AML-193 (cell line): ENCODE data around the gene TMX3.

ENCODE experiments used
- DNase-seq, 2 experiments: peaks; one replicate each; lab custom pipeline; 2025; lab: John Stamatoyannopoulos, UW

The TMX3 gene

GRCh38 chr18:68713131-68713530, 1.8 kb downstream of the TMX3 start:
- no peak for DNase-seq

- DNase-seq = no peak
These were observed 7.3 kb downstream of the TMX3 start for GRCh38 chr18:68707646-68708045.

GRCh38 chr18:68705119-68705518, 9.8 kb downstream of the TMX3 start:
- no peak for DNase-seq

DNA sequence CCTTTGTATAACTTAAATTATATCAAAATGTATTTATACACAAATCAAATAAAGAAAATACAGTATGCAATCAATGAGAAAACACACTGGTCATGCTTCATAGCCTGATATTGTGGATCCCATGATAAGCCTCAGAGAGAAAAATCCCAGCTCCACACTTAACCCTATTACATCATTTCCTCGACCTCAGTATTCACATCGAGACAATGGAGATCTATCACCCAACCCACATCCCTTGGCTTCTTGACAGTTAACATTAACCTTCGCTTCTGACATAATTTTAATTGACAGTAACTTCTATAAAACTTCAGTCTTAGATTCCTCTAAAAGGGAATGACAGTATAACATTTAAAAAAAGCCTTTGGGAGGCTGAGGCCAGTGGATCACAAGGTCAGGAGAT, 11.6 kb downstream of the TMX3 start:
- no peak for DNase-seq

DNA sequence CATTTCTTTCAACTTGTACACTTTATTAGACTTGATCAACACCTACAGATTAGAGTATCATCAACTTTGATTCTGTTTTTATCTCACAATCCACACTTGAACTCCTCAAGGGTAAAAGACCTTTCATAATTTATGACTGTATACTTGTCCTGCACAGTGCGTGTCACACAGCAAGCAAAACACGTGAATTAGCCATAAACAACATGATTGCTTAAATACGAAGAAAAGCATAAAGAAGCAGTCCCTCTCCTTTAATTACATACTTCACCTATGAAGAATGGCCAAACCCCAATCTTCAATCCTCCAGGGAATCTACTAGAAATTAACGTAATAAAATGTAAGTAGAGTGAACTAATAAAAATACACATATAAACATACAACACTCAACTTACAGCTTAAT, 13.6 kb downstream of the TMX3 start:
- no peak for DNase-seq

GRCh38 chr18:68699043-68699442, 15.9 kb downstream of the TMX3 start:
- DNase-seq = no peak

GRCh38 chr18:68696937-68697336, 18.0 kb downstream of the TMX3 start:
- DNase-seq = no peak

GRCh38 chr18:68694316-68694715, 20.6 kb downstream of the TMX3 start:
- DNase-seq = no peak

- DNase-seq = no peak
These were observed 21.7 kb downstream of the TMX3 start for GRCh38 chr18:68693091-68693815.

DNA sequence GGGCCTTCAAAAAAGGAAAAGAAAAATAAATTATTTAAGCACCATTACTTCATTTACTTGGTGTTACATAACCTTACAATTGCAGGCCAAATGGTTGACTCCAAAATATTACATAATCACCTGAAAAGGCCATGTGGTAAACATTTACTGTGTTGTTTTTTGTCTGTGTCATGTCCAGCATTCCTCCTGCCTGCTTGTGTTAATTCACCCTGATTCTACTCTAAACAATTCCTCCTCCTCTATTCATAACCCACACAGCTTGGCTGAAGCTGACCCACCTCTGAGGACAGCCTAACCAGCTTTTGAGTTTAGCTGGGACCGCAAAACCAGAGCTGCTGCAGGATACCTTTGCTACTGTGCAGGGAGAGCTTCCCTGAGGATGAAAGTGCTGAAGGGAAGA, 35.4 kb downstream of the TMX3 start:
- peak; percentile 26 to 38 for DNase-seq

- no peak for DNase-seq
These were observed 38.0 kb downstream of the TMX3 start for GRCh38 chr18:68676913-68677312.

DNA sequence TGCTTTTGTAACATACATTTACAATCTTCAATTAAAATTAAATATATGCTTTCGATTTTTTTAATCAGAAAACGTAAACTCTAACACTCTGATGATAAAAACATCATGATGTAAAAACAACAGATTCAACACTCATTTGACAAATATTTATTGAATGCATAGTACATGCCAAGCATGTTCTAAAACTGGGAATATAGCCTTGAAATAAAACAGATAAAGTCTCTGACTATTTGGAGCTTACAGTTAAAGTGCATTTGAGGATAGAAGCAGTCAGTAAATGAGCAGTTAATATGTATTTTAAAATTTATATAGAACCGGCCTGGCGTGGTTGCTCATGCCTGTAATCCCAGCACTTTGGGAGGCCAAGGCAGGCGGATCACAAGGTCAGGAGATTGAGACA, 47.8 kb downstream of the TMX3 start:
- no peak for DNase-seq

DNA sequence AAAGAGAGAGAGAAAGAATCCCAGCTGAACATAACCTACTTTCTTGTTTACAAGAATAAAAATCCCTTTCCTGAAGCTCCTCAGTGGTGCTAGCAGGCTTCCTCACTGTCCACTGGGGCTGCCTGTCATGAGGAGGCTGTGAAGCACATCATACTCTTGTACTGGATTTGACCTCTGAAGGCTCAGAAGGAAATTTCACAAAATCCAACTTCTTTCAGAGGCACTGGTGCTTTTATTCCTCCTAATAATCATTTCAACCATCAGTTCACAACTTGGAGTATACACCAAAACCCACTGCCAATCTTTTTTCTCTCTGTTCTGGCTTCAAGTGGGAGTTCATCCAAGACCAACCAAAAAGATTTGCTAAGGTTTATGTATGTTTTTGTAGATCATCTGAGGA, 48.5 kb downstream of the TMX3 start:
- DNase-seq = no peak

DNA sequence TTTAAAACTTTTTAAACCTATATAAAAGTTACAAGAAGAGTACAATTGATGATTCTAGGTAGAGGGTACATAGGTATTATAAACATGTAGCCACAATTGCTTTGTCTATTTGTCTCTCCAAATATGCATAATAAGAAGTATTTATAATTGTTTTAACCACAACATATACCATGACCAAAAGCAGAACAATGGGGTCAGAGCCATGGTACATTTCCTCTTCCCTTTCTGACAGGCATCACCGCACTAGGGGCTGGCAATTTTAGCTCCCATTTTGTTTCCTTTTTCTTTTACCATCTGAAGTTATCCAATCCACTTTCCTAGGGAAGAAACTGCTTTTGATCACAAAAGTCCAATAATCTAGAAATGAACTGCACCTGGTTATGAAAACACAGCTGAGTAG, 49.3 kb downstream of the TMX3 start:
- peak; percentile 1 to 19 for DNase-seq

DNA sequence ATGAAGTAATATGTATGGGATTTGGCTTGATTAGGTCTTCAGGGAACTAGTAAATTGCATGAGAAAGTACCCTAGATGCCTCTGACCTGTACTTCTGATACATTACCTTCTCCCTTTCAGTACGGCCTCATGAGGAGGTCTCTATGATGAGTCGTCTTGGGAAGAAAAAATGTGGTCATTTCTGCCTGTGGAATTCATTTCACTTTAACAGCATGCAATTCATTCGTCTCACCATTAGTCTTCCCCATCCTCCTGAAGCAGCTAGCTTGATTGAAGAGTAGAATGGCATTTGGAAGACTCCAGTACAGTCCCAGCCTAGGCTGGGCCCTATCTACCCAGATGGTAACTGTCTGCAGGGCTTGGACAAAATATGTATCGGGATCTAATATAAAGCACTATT, 52.2 kb downstream of the TMX3 start:
- DNase-seq = peak; percentile 3 to 31

- peak; percentile 16 to 33 for DNase-seq
These were observed 54.3 kb downstream of the TMX3 start for GRCh38 chr18:68660354-68661183.

GRCh38 chr18:68648191-68648590, 66.7 kb downstream of the TMX3 start:
- no peak for DNase-seq

DNA sequence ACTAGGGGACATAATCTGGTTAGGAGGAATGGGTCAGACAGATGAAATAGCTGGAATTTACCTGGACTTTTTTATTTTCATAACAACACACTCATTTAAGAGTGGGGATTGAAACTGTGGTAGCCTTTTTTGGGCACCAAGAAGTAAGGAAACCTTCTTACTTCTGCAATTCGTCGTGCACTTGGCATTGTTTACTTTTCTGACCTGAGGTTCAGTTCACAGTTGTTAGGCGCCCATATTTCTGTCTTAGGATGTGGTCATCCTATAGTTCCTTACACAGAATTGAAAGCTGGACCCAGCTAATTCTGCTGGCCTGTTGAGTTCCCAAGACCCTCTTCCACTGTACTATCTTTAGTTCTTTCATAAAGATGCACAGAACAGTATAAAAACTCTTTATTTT, 72.9 kb downstream of the TMX3 start:
- no peak for DNase-seq

GRCh38 chr18:68640861-68641260, 74.0 kb downstream of the TMX3 start:
- DNase-seq = no peak

DNA sequence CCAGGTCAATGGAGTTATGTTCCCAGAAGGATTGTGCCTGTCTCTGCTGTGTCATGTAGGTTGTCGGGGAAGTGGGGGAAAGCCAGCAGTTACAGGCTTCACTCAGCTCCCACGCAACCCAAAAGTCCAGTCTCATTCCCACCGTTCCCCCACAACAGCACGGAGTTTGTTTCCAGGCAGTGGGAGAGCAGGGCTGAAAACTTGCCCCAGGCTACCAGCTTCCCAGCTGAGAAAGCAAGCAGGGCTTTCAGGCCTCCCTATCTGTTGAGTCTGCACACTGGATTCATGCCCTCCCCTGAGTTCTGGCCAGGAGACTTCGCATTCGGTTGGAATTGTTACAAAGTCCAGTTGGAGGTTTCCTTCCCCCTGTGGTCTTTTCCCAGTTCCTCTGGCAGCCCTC, 76.3 kb downstream of the TMX3 start:
- DNase-seq = no peak

- DNase-seq = no peak
These were observed 87.1 kb downstream of the TMX3 start for GRCh38 chr18:68627812-68628211.
